MCF 10A (cell line): ENCODE data around the gene MPC1. TPM values are rescaled to one million over a fixed set of nuclear protein-coding genes. Genes with fewer than 3 reads are reported as not detected.

Source experiments
- BruUV-seq: library from RNA; stranded (reverse); fragments of 400-500 nt; replicated peaks from 2 replicates; lab custom pipeline; 2021; lab: Mats Ljungman, UMichigan
- CTCF ChIA-PET: fragments of 300-600 bp; sonication (Branson Sonifier 250); formaldehyde crosslinking; extraction: SDS; loops from one replicate; lab custom pipeline; 2021; ENCODE audit warnings: antibody characterized with exemption, inconsistent platforms; lab: Yijun Ruan, JAX
- POLR2A ChIA-PET: fragments of 300-600, 350-650 bp; sonication (Branson Sonifier 250); formaldehyde crosslinking; extraction: SDS; loops from one replicate; lab custom pipeline; 2020; ENCODE audit warnings: antibody characterized with exemption, inconsistent platforms; lab: Yijun Ruan, JAX
- DNase-seq: peaks from one replicate; pipeline ENCODE4 v3.0.0-alpha.2; 2018; ENCODE audit not compliant: unreplicated experiment
- H3K27ac Mint-ChIP-seq: one replicate; pipeline ENCODE4 v1.8.0; 2022; ENCODE audit warnings: mild to moderate bottlenecking, low read depth, mixed read lengths; ENCODE audit not compliant: unreplicated experiment
- H3K27me3 Mint-ChIP-seq: one replicate; pipeline ENCODE4 v1.8.0; 2022; ENCODE audit warnings: mixed read lengths; ENCODE audit not compliant: insufficient read depth, unreplicated experiment
- H3K36me3 Mint-ChIP-seq: one replicate; pipeline ENCODE4 v1.8.0; 2022; ENCODE audit warnings: mild to moderate bottlenecking, moderate library complexity, mixed read lengths; ENCODE audit not compliant: insufficient read depth, unreplicated experiment
- H3K4me1 Mint-ChIP-seq: one replicate; pipeline ENCODE4 v1.8.0; 2022; ENCODE audit warnings: mixed read lengths; ENCODE audit not compliant: insufficient read depth, unreplicated experiment
- H3K4me3 Mint-ChIP-seq: one replicate; pipeline ENCODE4 v1.8.0; 2022; ENCODE audit warnings: mild to moderate bottlenecking, moderate library complexity, mixed read lengths; ENCODE audit not compliant: unreplicated experiment
- H3K9me3 Mint-ChIP-seq: one replicate; pipeline ENCODE4 v1.8.0; 2022; ENCODE audit warnings: mixed read lengths; ENCODE audit not compliant: unreplicated experiment
- CTCF ChIP-seq: fragments of 200-600 bp; IDR thresholded peaks from one replicate; pipeline ENCODE4 v1.8.0; 2022; ENCODE audit warnings: antibody characterized with exemption, mild to moderate bottlenecking; ENCODE audit not compliant: unreplicated experiment
- intact Hi-C: fragments of 100-400 bp; cut with micrococcal nuclease; formaldehyde crosslinking; loops from 2 replicates; pipeline ENCODE4 v1.14.1; 2022
- total RNA-seq: library from RNA; stranded (reverse); gene quantifications from 2 replicates; pipeline ENCODE4 v1.2.3, GENCODE V29; 2022

The MPC1 gene
- total RNA-seq, 1 experiment from 2014 or later, result 33.1 TPM

- CTCF ChIA-PET, result no interaction called here
- POLR2A ChIA-PET, result no interaction called here
- DNase-seq, result no peak
- Mint-ChIP-seq H3K27ac (no peak overlapping the region), H3K27me3 (no peaks in the 10 kb centered on the region), H3K9me3 (no peaks in the 10 kb centered on the region), H3K4me3 (no peak overlapping the region), H3K4me1 (no peaks in the 10 kb centered on the region), H3K36me3 (peaks cover 66% of the 10 kb centered on the region)
- no TSS peak for BruUV-seq
- TF ChIP-seq CTCF, result no peak
- intact Hi-C loops, result no loop called here
These were observed 40.5 kb upstream of the MPC1 start for GRCh38 chr6:166423051-166423745.

GRCh38 chr6:166422201-166422940 lies 39.6 kb upstream of the MPC1 start:
- no peaks in the 10 kb centered on the region for H3K27me3 Mint-ChIP-seq
- H3K9me3 Mint-ChIP-seq, result no peaks in the 10 kb centered on the region
- H3K4me1 Mint-ChIP-seq, result no peaks in the 10 kb centered on the region
- POLR2A ChIA-PET, result no interaction called here
- no TSS peak for BruUV-seq
- DNase-seq, result no peak
- no peak for TF ChIP-seq CTCF
- no peak overlapping the region for H3K4me3 Mint-ChIP-seq
- CTCF ChIA-PET, result no interaction called here
- intact Hi-C loops, result no loop called here
- H3K27ac Mint-ChIP-seq, result no peak overlapping the region
- peaks cover 74% of the 10 kb centered on the region for H3K36me3 Mint-ChIP-seq

GRCh38 chr6:166420351-166420750 lies 37.6 kb upstream of the MPC1 start:
- Mint-ChIP-seq H3K36me3 (peaks cover 93% of the 10 kb centered on the region), H3K4me1 (no peaks in the 10 kb centered on the region), H3K27me3 (no peaks in the 10 kb centered on the region), H3K4me3 (no peak overlapping the region), H3K9me3 (peaks cover 13% of the 10 kb centered on the region), H3K27ac (no peak overlapping the region)
- no peak for TF ChIP-seq CTCF
- DNase-seq, result peak; percentile 28
- no TSS peak for BruUV-seq
- POLR2A ChIA-PET, result interaction anchor here (0.7 kb wide), 1 partner anchor 36 kb away, joined by 3 read pairs; no protein-coding TSS in a partner anchor
- intact Hi-C loops, result no loop called here
- CTCF ChIA-PET, result interaction anchor here (0.6 kb wide), 1 partner anchor 792 kb away, joined by 5 read pairs; no protein-coding TSS in a partner anchor

- ChIA-PET CTCF (no interaction called here), POLR2A (no interaction called here)
- DNase-seq, result no peak
- TF ChIP-seq CTCF, result no peak
- Mint-ChIP-seq H3K4me1 (no peaks in the 10 kb centered on the region), H3K9me3 (peaks cover 13% of the 10 kb centered on the region), H3K27me3 (no peaks in the 10 kb centered on the region), H3K4me3 (no peak overlapping the region), H3K36me3 (peaks cover 91% of the 10 kb centered on the region), H3K27ac (no peak overlapping the region)
- no TSS peak for BruUV-seq
- intact Hi-C loops, result no loop called here
These were observed 37.0 kb upstream of the MPC1 start for GRCh38 chr6:166419717-166420116.
